HS-5 (cell line): ENCODE data around the gene C11orf71.

ENCODE experiments used
- DNase-seq: peaks from one replicate; pipeline ENCODE4 v3.0.0-alpha.2; 2012; ENCODE audit warnings: low read depth

The C11orf71 gene

GRCh38 chr11:114400216-114400914 lies at the start of gene C11orf71, which contains the start of gene RBM7:
C11orf71 (minus strand) TSS chr11:114400511; CDS start chr11:114400331, 180 bp downstream.
RBM7 (plus strand) TSS chr11:114400666; CDS start chr11:114400672, 6 bp downstream.
- DNase-seq, result peak; percentile 95

GRCh38 chr11:114449845-114450244 lies 49.5 kb upstream of the C11orf71 start:
- no peak for DNase-seq

- no peak for DNase-seq
Measured at GRCh38 chr11:114448749-114449482, 48.6 kb upstream of the C11orf71 start.

- peak; percentile 6 for DNase-seq
Measured at GRCh38 chr11:114447892-114448291, 47.6 kb upstream of the C11orf71 start.

- no peak for DNase-seq
Measured at GRCh38 chr11:114447444-114447843, 47.1 kb upstream of the C11orf71 start.

- DNase-seq, result no peak
Measured at GRCh38 chr11:114442536-114442935, 42.2 kb upstream of the C11orf71 start.

GRCh38 chr11:114441921-114442320 lies 41.6 kb upstream of the C11orf71 start:
- DNase-seq, result no peak

GRCh38 chr11:114440971-114441763 lies 40.9 kb upstream of the C11orf71 start:
- no peak for DNase-seq

- peak; percentile 2 for DNase-seq
Measured at GRCh38 chr11:114440121-114440860, 40.0 kb upstream of the C11orf71 start.

- DNase-seq, result peak; percentile 63
Measured at GRCh38 chr11:114439229-114440120, 39.2 kb upstream of the C11orf71 start, which contains the start of gene REXO2. REXO2 (plus strand) TSS chr11:114439467; CDS start chr11:114439529, 62 bp downstream.

GRCh38 chr11:114438303-114438702 lies 38.0 kb upstream of the C11orf71 start:
- no peak for DNase-seq

GRCh38 chr11:114433376-114433775 lies 33.1 kb upstream of the C11orf71 start:
- no peak for DNase-seq

- DNase-seq, result no peak
Measured at GRCh38 chr11:114432893-114433292, 32.6 kb upstream of the C11orf71 start.

GRCh38 chr11:114430290-114430689 lies 30.0 kb upstream of the C11orf71 start:
- no peak for DNase-seq

- DNase-seq, result no peak
Measured at GRCh38 chr11:114426280-114426679, 26.0 kb upstream of the C11orf71 start.

- DNase-seq, result no peak
Measured at GRCh38 chr11:114416441-114416961, 16.2 kb upstream of the C11orf71 start.

GRCh38 chr11:114413958-114414357 lies 13.6 kb upstream of the C11orf71 start:
- no peak for DNase-seq

GRCh38 chr11:114412946-114413345 lies 12.6 kb upstream of the C11orf71 start:
- no peak for DNase-seq

- DNase-seq, result no peak
Measured at GRCh38 chr11:114401311-114401710, 1.0 kb upstream of the C11orf71 start.

GRCh38 chr11:114400915-114401223 lies 558 bp upstream of the C11orf71 start:
- DNase-seq, result no peak
